Upper lobe of left lung (tissue), 6 donors: ENCODE data around the gene GABARAPL2. TPM values are rescaled to one million over a fixed set of nuclear protein-coding genes. Genes with fewer than 3 reads are reported as not detected.
"Not testable (repeated sequence)": the region's sequence is repeated elsewhere in the genome, so short reads cannot be mapped to it uniquely, and the experiment has no call there.

Experiments
- ATAC-seq, 2 donors: fragments of 200-7000 bp; cut with Tn5 transposase; one replicate each; pipeline ENCODE4 v1.9.1; 2022; ENCODE audit warnings: mild to moderate bottlenecking in 2 of 2, moderate library complexity in 2 of 2; ENCODE audit not compliant: low FRiP score in 2 of 2
- DNase-seq, 2 donors: peaks; one replicate each; pipeline ENCODE4 v3.0.0-alpha.2; 2019 to 2020
- H3K27ac ChIP-seq, 4 donors: fragments of 200-600 bp; sonication (generic); one replicate each; pipeline ENCODE4 v1.5.1; 2016 to 2019
- H3K27me3 ChIP-seq, 4 donors: fragments of 200-600 bp; sonication (generic); one replicate each; pipeline ENCODE4 v1.5.1; 2017 to 2019
- H3K36me3 ChIP-seq, 4 donors: fragments of 200-600 bp; sonication (generic); one replicate each; pipeline ENCODE4 v1.5.1; 2016 to 2019
- H3K4me1 ChIP-seq, 4 donors: fragments of 200-600 bp; sonication (generic); one replicate each; pipeline ENCODE4 v1.5.1; 2018 to 2019
- H3K4me3 ChIP-seq, 4 donors: fragments of 200-600 bp; sonication (generic); one replicate each; pipeline ENCODE4 v1.5.1; 2017 to 2019; ENCODE audit warnings: mild to moderate bottlenecking in 2 of 4, moderate library complexity in 1 of 4
- H3K9me3 ChIP-seq, 4 donors: fragments of 200-600 bp; sonication (generic); one replicate each; pipeline ENCODE4 v1.5.1; 2018 to 2019
- EP300 ChIP-seq, 4 donors: sonication (generic); formaldehyde crosslinking; IDR thresholded peaks; one replicate each; pipeline ENCODE4 v1.5.1; 2017; ENCODE audit warnings: antibody characterized with exemption in 4 of 4, control low read depth in 2 of 4
- POLR2A ChIP-seq, 4 donors: fragments of 450-650 bp; IDR thresholded peaks; one replicate each; pipeline ENCODE4 v1.5.1; 2016 to 2017; ENCODE audit warnings: antibody characterized with exemption in 4 of 4, mild to moderate bottlenecking in 2 of 4
- POLR2AphosphoS5 ChIP-seq, 2 donors: sonication (generic); formaldehyde crosslinking; IDR thresholded peaks; one replicate each; pipeline ENCODE4 v1.5.1; 2017; ENCODE audit warnings: antibody characterized with exemption in 2 of 2
- WGBS, 2 donors: methylation state at CpG; one replicate each; pipeline ENCODE4 v1.1.5; 2017 to 2018; 5-methylcytosine and 5-hydroxymethylcytosine counted together
- total RNA-seq, 6 donors: library from RNA; depleted of rRNA in 4 of 6; stranded (reverse); fragments of >200 nt in 4 of 6; gene quantifications; one replicate each; pipeline versions ENCODE4 v1.1.0 to v1.2.1, GENCODE V29; 2016 to 2021
- TF ChIP-seq, protein P1 (sequence below), 6 experiments: fragments of 450-650 bp in 4 of 6; fragments of 200-600 bp in 2 of 6; sonication (generic) in 2 of 6; IDR thresholded peaks; one replicate each; pipeline ENCODE4 v1.5.1; 2016 to 2019; ENCODE audit warnings: antibody characterized with exemption in 6 of 6
- donor health status: DM: no; HTN: no; CAD: no; lungs with moderate emphysema.
- donor health status: DM: no; HTN: yes; CAD: no; lungs with severe emphysema.

The GABARAPL2 gene
- total RNA-seq, 6 donors from 2014 or later: 14.7 to 103 (median 81.1) TPM

GRCh38 chr16:75541236-75541635, 24.9 kb upstream of the GABARAPL2 start:
- Histone ChIP-seq H3K36me3 (no peaks in the 10 kb centered on the region), H3K27me3 (no peaks in the 10 kb centered on the region), H3K9me3 (no peaks in the 10 kb centered on the region), H3K27ac (no peak overlapping the region), H3K4me1 (no peaks in the 10 kb centered on the region), H3K4me3 (no peak overlapping the region)
- DNase-seq: no peak
- 93 to 96% methylated on average over 5 of the region's 5 CpGs for WGBS, 2 donors
- no peak for TF ChIP-seq EP300 (IDR thresholded peaks at IDR 0.05)
- TF ChIP-seq, protein P1, sequence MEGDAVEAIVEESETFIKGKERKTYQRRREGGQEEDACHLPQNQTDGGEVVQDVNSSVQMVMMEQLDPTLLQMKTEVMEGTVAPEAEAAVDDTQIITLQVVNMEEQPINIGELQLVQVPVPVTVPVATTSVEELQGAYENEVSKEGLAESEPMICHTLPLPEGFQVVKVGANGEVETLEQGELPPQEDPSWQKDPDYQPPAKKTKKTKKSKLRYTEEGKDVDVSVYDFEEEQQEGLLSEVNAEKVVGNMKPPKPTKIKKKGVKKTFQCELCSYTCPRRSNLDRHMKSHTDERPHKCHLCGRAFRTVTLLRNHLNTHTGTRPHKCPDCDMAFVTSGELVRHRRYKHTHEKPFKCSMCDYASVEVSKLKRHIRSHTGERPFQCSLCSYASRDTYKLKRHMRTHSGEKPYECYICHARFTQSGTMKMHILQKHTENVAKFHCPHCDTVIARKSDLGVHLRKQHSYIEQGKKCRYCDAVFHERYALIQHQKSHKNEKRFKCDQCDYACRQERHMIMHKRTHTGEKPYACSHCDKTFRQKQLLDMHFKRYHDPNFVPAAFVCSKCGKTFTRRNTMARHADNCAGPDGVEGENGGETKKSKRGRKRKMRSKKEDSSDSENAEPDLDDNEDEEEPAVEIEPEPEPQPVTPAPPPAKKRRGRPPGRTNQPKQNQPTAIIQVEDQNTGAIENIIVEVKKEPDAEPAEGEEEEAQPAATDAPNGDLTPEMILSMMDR (IDR thresholded peaks at IDR 0.05): no peak
- no peak for TF ChIP-seq POLR2A (IDR thresholded peaks at IDR 0.05)
- no peak for TF ChIP-seq POLR2AphosphoS5 (IDR thresholded peaks at IDR 0.05)
- no peak for ATAC-seq

GRCh38 chr16:75542462-75542861, 23.7 kb upstream of the GABARAPL2 start:
- WGBS, 2 donors: 89 to 92% methylated on average over 8 of the region's 8 CpGs
- not testable (repeated sequence) for DNase-seq

DNA sequence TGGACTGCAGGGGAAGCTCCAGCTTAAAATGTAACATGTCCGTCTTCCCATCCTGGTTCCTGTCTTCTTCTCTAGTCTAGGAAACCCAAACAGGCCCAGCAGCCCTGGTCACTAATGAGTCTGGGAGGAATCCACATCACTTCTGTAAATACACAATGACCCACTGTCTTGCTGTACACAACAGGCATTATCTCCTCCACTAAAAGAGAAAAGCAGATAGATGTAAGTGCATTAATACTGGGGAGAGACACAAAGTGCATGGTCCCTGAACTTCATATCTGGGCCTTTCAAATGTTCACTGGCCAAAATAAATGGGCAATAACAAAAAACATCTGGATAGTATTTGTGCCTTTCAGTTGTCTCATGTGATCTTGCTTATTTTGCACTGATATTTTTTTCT, 20.3 kb upstream of the GABARAPL2 start:
- H3K36me3 ChIP-seq, H3K4me1 ChIP-seq, H3K9me3 ChIP-seq, ATAC-seq, DNase-seq, H3K27me3 ChIP-seq, H3K4me3 ChIP-seq, H3K27ac ChIP-seq: not testable (repeated sequence)
- no CpG with 5 or more reads among the region's 1 CpG for WGBS, 2 donors

More at GRCh38 chr16:75542462-75542861, 23.7 kb upstream of the GABARAPL2 start:
- H3K9me3 ChIP-seq, ATAC-seq, H3K4me1 ChIP-seq, H3K27me3 ChIP-seq, H3K4me3 ChIP-seq, H3K27ac ChIP-seq, H3K36me3 ChIP-seq: not testable (repeated sequence)

- Histone ChIP-seq H3K4me1 (peaks cover 0 to 7% (median 0%) of the 10 kb centered on the region in 4 donors), H3K4me3 (no peak overlapping the region), H3K27ac (no peak overlapping the region), H3K27me3 (no peaks in the 10 kb centered on the region), H3K9me3 (no peaks in the 10 kb centered on the region), H3K36me3 (no peaks in the 10 kb centered on the region)
- no peak for TF ChIP-seq EP300 (IDR thresholded peaks at IDR 0.05)
- TF ChIP-seq, protein P1 (IDR thresholded peaks at IDR 0.05): no peak
- TF ChIP-seq POLR2A (IDR thresholded peaks at IDR 0.05): no peak
- no peak for TF ChIP-seq POLR2AphosphoS5 (IDR thresholded peaks at IDR 0.05)
- WGBS, 2 donors: 84 to 93% methylated on average over 7 of the region's 7 CpGs
- DNase-seq: no peak
- ATAC-seq: no peak
Observed at GRCh38 chr16:75546293-75546692, 19.9 kb upstream of the GABARAPL2 start.

GRCh38 chr16:75548456-75548855, 17.7 kb upstream of the GABARAPL2 start:
- H3K4me1 ChIP-seq, DNase-seq: not testable (repeated sequence)

GRCh38 chr16:75550211-75550662, 15.9 kb upstream of the GABARAPL2 start:
- Histone ChIP-seq H3K4me3 (peak overlapping the region in 2 of 4 donors; percentile 5 to 16), H3K27me3 (no peaks in the 10 kb centered on the region), H3K27ac (no peak overlapping the region), H3K36me3 (no peaks in the 10 kb centered on the region), H3K4me1 (peaks cover 0 to 13% (median 6%) of the 10 kb centered on the region in 4 donors), H3K9me3 (no peaks in the 10 kb centered on the region)
- 48 to 56% methylated on average over 7 of the region's 7 CpGs for WGBS, 2 donors
- ATAC-seq: peak; percentile 57 to 72
- TF ChIP-seq, protein P1 (IDR thresholded peaks at IDR 0.05): peak; percentile 36 to 53 (median 38)
- TF ChIP-seq POLR2A (IDR thresholded peaks at IDR 0.05) (no peak), POLR2AphosphoS5 (IDR thresholded peaks at IDR 0.05) (peak; percentile 8 to 10)
- DNase-seq: peak in 1 of 2 donors; percentile 41

More at GRCh38 chr16:75548456-75548855, 17.7 kb upstream of the GABARAPL2 start:
- H3K36me3 ChIP-seq, H3K4me3 ChIP-seq, H3K9me3 ChIP-seq, H3K27ac ChIP-seq, H3K27me3 ChIP-seq, ATAC-seq: not testable (repeated sequence)
- 94 to 96% methylated on average over 9 of the region's 9 CpGs for WGBS, 2 donors
